ENCODE results near the gene TRABD2B.

The TRABD2B gene

GRCh38 chr1:47803815-47804501 is 193.2 kb downstream of the TRABD2B start:
- no peak overlapping the region for H3K4me3 ChIP-seq (replicated peaks; ENCODE audit: low read depth, low read length)
- no peak for TF ChIP-seq CTCF (IDR thresholded peaks at IDR 0.05; ENCODE audit: low read length, missing control alignments)
- DNase-seq (ENCODE audit: low read depth) = no peak

GRCh38 chr1:47797575-47797974 is 199.6 kb downstream of the TRABD2B start:
- no peak for DNase-seq (ENCODE audit: low read depth)
- H3K4me3 ChIP-seq (replicated peaks; ENCODE audit: low read depth, low read length) = no peak overlapping the region
- TF ChIP-seq CTCF (IDR thresholded peaks at IDR 0.05; ENCODE audit: low read length, missing control alignments) = no peak

- no peak overlapping the region for H3K4me3 ChIP-seq (replicated peaks; ENCODE audit: low read depth, low read length)
- no peak for DNase-seq (ENCODE audit: low read depth)
- no peak for TF ChIP-seq CTCF (IDR thresholded peaks at IDR 0.05; ENCODE audit: low read length, missing control alignments)
These were observed 200.6 kb downstream of the TRABD2B start for GRCh38 chr1:47796626-47797025.

GRCh38 chr1:47795102-47795501 is 202.1 kb downstream of the TRABD2B start:
- no peak overlapping the region for H3K4me3 ChIP-seq (replicated peaks; ENCODE audit: low read depth, low read length)
- TF ChIP-seq CTCF (IDR thresholded peaks at IDR 0.05; ENCODE audit: low read length, missing control alignments) = no peak
- no peak for DNase-seq (ENCODE audit: low read depth)

- TF ChIP-seq CTCF (IDR thresholded peaks at IDR 0.05; ENCODE audit: low read length, missing control alignments) = no peak
These were observed 202.7 kb downstream of the TRABD2B start for GRCh38 chr1:47794530-47794929.

GRCh38 chr1:47794081-47794480 is 203.1 kb downstream of the TRABD2B start:
- TF ChIP-seq CTCF (IDR thresholded peaks at IDR 0.05; ENCODE audit: low read length, missing control alignments) = no peak
- DNase-seq (ENCODE audit: low read depth) = no peak
- H3K4me3 ChIP-seq (replicated peaks; ENCODE audit: low read depth, low read length) = no peak overlapping the region

More at GRCh38 chr1:47794530-47794929, 202.7 kb downstream of the TRABD2B start:
- H3K4me3 ChIP-seq (replicated peaks; ENCODE audit: low read depth, low read length) = no peak overlapping the region
- DNase-seq (ENCODE audit: low read depth) = no peak

GRCh38 chr1:47793563-47793962 is 203.6 kb downstream of the TRABD2B start:
- DNase-seq (ENCODE audit: low read depth) = no peak
- TF ChIP-seq CTCF (IDR thresholded peaks at IDR 0.05; ENCODE audit: low read length, missing control alignments) = no peak
- H3K4me3 ChIP-seq (replicated peaks; ENCODE audit: low read depth, low read length) = no peak overlapping the region

All from fibroblast of pulmonary artery (primary cell).